Stimulated activated CD8-positive, alpha-beta memory T cell treated with anti-CD3 and anti-CD28 coated beads, Interleukin-4, amount 100 ng/mL, for 24 hours (primary cell): Measurements from ENCODE around the gene PCSK7.
"Not testable (repeated sequence)": the region's sequence is repeated elsewhere in the genome, so short reads cannot be mapped to it uniquely, and the experiment has no call there.

Experiments used
- DNase-seq: peaks from one replicate; pipeline ENCODE4 v3.0.0-alpha.2; 2020; ENCODE audit warnings: low read depth

The PCSK7 gene, protein sequence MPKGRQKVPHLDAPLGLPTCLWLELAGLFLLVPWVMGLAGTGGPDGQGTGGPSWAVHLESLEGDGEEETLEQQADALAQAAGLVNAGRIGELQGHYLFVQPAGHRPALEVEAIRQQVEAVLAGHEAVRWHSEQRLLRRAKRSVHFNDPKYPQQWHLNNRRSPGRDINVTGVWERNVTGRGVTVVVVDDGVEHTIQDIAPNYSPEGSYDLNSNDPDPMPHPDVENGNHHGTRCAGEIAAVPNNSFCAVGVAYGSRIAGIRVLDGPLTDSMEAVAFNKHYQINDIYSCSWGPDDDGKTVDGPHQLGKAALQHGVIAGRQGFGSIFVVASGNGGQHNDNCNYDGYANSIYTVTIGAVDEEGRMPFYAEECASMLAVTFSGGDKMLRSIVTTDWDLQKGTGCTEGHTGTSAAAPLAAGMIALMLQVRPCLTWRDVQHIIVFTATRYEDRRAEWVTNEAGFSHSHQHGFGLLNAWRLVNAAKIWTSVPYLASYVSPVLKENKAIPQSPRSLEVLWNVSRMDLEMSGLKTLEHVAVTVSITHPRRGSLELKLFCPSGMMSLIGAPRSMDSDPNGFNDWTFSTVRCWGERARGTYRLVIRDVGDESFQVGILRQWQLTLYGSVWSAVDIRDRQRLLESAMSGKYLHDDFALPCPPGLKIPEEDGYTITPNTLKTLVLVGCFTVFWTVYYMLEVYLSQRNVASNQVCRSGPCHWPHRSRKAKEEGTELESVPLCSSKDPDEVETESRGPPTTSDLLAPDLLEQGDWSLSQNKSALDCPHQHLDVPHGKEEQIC

DNA sequence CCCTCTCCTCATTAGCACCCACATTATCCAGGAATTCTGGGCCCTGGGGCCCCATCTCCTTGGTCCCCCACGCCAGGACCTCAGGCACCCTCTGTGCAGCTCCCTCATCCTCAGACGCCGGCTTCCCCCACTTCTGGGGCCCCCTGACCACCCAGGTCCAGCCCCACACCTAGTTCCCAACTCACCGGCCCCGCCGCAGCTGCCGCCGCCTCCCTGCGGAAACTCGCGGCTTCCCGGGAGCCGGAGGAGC lies at the start of gene PCSK7:
Gene PCSK7, minus strand, starts transcription at position 232 of the 250 bp plus-strand sequence. CDS start 2,229 bp downstream, outside the sequence.
- no peak for DNase-seq

DNA sequence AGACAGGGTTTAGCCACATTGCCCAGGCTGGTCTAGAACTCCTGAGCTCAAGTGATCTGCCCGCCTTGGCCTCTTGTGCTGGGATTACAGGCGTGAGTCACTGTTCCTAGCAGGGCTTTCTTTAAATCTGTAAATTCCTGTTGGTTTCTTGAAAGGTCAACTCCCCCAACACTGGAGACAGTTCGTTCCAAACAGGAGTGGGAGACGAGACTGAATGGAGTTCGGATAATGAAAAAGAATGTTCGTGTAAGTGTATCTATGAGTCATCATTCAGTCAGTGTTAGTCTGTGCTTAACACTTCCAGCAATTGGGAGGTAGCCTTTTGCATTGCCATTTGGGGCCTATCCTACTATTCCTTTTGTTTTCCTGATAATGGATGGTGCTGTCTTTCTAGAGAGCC lies 49.3 kb upstream of the PCSK7 start:
- DNase-seq: no peak

DNA sequence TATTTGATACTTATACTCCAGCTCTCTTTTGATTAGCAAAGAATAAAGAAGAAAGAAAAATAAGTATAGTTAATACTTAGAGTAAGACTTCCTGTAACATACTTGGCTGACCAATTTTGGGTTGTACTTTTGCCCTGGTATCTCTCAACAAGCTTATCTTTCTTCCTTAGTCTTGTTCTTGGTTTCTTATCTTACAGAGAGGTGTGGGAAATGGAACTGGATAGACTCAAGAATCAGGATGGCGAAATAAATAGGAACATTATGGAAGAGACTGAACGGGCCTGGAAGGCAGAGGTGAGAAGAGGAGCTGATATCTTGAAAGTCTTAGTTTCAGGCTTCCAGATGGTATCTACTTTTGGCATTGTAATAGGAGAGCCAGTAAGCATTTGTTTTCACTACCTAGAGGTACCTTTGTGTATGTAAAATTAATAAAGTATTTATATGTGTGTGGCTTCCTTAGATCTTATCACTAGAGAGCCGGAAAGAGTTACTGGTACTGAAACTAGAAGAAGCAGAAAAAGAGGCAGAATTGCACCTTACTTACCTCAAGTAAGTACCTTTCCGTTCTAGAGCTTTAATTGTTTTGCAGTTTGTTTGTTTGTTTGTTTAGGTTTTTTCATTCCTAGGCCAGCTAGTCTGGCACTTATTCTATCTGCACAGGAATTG lies 48.0 kb upstream of the PCSK7 start:
- DNase-seq: no peak

DNA sequence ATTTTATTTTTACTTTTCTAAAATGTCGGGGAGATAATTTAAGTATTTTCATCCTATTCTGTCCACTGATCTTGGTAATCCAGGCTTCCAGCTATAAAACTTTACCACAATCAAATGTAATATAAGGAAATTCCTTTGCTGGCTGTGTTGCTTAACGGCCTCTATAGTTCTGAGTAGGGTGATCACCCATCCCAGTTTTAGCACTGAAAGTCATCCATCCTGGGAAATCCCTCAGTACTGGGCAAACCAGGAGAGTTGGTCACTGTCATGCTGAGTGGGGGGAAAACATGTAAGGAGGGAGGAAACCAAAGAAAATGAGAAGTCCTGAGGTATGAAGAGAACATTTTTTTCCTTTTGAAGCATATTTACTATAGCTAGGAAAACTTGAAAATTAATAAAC lies 46.5 kb upstream of the PCSK7 start:
- no peak for DNase-seq

DNA sequence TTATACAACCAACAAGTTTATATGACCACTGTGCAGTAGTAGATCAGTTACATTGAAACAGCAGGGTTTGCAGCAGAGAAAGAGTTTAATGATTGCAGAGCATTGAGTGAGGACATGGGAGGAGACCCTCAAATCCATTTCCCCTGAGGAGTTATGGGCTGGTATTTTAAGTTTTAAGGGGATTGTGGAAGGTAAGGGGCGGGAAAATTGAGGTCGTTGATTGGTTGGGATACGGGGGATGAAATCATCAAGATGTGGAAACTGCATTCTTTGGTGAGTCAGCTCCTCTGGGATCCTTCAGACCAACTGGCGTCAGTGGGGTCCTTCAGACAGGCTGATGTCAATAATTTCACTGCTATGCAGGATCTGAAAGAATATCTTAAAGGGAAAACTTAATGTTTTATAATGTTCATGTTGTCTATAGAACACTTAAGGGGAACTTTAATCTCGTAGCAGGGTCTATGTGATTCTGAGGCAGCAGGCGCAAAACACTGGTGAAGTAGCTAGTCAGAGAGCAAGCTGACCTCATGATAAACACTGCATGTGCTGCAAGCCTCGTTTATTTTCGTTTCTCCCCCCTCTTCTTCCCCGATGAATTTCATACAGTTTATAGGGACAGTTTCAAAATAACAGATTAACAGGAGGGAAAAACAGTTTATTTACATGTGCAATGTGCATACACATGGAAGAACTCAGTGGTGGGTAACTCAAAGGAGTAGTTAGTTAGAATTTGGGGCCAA lies 41.8 kb upstream of the PCSK7 start:
- no peak for DNase-seq

DNA sequence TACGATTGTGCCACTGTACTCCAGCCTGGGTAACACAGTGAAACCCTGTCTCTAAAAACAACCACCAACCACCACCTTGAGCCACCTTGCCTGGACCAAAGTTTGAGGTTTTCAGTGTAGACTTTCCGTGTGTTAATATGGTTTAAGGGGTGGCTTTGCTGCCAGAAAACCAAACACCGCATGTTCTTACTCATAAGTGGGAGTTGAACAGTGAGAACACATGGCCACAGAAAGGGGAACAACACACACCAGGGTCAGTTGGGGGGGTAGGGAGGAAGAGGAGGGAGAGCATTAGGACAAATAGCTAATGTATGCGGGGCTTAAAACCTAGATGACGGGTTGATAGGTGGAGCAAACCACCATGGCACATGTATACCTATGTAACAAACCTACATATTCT lies 40.3 kb upstream of the PCSK7 start:
- not testable (repeated sequence) for DNase-seq

DNA sequence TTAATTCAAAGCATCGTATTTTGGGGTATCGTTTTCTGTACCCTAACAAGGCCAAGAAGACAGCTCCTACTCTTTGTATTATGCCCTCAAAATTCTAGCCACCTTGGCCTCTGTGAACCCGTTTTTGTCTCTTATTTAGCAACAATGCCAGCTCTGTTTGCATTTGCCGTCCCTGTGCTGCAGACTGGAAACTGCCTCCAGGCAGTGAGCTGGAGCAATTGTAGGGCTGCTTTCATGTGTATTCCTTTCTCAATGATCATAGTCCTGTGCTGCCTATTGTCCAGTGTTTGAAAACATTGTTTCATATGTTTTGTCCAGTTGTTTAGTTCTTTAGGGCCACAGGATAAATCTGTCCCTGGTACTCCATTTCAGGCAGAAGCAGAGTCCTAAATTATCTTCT lies 39.3 kb upstream of the PCSK7 start:
- no peak for DNase-seq

DNA sequence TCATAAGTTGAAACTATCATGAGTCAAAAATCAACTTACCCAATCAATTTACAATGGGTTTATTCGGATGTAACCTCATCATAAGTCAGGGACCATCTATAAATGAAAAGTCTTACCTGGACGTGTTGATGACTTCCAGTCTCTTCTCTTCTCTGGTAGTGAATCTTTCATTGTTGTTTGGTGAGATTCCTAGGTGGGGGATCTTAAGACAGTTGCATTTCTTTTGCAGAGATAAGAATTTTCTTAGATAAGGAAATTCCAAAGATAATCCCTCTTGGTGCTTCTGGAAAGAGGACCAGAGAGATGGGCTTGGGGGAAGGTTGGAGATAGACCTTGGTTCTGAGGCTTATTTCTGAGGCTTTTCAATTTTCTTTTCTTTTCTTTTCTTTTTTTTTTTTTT lies 38.0 kb upstream of the PCSK7 start:
- DNase-seq: no peak

DNA sequence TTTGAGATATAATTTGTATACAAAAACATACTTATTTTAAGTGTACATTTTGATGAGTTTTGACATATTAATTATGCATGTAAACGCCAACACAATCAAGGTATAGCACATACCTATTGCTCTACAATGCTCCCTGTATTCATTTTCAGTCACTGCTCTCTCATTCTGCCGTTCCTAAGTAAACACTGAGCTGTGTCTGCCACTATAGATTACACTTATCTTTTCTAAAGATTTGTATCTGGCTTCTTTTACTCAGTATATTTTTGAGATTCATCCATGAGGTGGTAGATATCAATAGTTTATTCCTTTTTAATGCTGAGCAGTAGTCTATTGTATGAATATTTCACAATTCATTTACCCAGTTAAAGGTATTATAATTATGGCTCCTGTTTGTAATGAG lies 33.9 kb upstream of the PCSK7 start:
- DNase-seq: no peak

DNA sequence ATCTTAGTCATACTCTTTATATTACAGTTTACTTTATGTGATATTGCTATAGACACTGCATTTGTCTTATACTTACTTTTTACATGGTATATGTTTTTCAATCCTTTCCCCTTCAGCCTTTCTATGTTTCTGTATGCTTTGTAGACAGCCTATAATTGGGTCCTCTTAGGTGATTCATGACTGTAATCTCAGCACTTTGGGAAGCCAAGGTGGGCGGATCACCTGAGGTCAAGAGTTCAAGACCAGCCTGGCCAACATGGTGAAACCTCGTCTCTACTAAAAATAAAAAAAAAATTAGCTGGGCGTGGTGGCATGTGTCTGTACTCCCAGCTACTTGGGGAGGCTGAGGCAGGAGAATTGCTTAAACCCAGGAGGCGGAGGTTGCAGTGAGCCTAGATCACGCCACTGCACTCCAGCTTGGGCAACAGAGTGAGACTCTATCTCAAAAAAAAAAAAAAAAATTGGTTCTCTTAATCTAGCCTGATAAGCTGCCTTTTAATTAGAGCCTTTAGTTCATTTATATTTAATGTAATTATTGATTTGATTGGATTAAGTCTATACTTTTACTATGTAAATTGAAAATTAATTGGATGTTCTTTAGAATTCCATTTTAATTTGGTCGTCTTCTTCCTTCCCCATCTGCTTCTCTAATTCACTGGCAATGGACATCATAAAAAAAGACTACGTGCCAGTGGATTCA lies 32.9 kb upstream of the PCSK7 start:
- DNase-seq: not testable (repeated sequence)

DNA sequence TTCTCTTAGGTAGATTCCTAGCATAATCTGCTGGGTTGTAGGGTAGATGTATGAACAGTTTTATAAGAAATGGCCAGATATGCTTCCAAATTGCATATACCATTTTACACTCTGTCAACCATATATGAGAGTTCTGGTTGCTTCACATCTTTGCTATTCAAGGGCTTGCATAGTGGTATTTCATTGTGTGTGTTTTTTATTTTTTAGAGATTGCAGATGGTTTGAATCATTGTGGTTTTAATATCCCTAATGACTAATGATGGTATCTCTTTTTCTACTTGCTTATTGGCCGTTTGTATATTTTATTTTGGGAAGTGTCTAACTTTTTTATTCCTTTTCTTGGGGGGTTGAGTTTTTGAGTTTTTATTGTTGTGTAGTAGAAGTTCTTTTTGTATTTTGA lies 27.5 kb upstream of the PCSK7 start:
- DNase-seq: no peak

DNA sequence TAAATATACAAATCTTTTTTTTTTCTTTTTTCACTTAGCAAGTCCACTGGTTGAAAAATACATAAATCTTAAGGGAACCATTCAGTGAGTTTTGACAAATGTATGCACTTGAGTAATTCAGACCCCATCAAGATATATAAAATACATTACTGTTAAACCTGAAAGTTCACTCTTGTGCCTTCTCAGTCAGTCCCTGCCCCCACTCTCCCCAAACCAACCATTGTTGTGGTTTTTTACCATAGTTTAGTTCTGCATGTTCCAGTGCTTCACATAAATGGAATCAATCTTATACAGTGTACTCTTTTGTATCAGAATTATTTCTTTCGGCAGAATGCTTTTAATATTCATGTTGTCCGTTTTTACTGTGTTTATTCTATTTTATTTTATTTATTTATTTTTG lies 26.7 kb upstream of the PCSK7 start:
- no peak for DNase-seq

DNA sequence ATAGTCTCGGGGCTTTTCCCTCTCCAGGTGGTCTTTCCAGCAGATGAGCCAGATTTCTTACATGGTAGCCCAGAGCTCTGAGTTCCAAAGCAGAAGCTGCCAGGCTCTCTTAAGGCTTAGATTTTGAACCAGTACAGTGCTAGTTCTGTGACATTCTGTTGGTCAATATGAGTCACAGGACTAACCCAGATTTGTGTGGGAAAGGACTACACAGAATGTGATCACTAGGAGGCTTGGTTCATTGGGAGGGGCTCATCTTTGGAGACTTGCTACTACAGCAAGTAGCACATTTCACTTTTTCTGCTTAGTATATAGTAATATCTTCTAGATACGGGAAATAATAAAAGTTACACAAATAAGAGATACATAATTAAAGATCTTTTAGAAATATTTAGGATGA lies 24.7 kb upstream of the PCSK7 start:
- no peak for DNase-seq

DNA sequence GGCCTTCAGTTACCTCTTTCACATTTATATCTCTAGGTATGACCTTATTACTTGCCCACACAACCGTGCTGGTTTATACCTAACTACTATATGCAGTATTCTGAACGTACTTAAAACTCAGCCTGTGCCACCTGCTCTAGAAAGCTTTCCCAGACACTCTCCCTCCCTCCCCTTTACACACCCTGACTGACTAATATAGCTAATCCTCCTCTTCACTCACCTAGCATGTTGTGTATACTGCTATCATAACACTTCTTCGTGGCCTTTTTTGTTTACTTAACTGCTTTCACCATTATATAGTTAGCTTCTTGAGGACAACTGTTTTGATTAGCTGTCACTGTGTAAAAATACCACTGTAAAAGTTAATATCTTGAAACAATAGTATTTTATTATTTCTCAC lies 24.1 kb upstream of the PCSK7 start:
- no peak for DNase-seq

DNA sequence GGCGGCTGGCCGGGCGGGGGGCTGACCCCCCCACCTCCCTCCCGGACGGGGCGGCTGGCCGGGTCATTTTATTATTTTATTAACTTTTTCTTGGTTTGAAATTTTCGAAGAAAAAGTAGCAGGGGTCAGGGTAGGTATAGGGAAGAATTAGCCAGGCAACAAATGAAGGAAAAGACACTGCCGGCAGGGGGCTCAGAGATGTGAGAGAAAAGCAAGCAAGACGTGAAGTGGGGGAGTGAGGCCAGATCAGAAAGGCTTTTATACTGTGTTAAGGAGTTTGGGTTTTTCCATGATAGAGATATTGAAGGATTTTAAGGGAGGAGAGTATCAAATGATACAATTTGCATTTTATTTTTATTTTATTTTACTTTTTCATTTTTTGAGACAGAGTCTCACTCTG lies 19.6 kb upstream of the PCSK7 start:
- DNase-seq: no peak

DNA sequence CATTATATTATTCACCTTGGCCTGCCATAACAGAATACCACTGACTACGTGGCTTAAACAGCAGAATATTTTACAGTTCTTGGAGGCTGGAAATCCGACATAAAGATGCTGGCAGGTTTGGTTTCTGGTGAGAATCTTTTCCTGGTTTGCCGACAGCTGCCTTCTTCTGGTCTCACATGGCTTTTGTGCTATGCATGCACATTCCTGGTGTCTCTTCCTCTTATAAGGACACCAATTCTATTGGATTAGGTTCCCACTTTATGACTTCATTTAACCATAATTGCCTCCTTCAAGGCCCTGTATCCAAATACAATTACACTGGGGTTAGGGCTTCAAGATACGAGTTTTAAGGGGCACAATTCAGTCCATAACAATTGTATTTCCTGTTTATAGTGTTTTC lies 17.7 kb upstream of the PCSK7 start:
- DNase-seq: no peak

DNA sequence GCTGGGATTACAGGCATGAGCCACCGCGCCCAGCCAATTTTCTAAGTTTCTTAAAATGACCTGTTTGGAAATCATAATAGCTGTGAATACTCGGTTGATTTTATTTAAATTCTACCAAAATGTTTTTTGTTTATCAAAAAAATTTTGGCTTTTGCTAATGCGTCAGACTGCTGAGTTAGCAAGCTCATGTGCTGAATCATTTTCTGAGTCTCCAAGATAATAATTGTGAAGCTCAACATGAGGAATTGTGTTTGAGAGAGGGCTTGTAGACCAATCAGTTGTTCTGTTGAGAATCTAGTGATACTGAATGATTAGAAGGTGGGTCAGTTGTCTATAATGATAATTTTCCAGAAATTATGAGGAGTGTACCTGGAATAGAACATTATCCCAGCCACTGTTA lies 16.5 kb upstream of the PCSK7 start:
- DNase-seq: no peak

DNA sequence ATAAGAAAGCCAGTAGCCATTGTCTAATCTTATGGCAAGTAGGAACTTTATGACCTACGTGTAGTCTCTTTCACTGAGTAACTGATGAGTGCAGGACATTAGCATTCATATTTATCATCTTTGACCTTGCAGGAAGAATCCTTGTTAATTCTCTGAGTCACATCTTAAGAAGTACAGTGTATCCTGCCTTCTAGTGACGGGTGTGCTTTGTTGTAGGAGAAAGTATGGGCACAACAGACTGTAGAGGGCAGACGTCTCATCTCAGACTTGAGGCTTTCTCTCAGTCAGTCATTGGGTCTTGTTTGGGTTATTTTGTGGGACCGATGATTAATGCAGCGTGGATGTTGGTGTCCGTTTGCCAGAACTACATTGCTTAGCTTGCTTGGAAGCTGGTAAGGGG lies 7.4 kb upstream of the PCSK7 start:
- no peak for DNase-seq

DNA sequence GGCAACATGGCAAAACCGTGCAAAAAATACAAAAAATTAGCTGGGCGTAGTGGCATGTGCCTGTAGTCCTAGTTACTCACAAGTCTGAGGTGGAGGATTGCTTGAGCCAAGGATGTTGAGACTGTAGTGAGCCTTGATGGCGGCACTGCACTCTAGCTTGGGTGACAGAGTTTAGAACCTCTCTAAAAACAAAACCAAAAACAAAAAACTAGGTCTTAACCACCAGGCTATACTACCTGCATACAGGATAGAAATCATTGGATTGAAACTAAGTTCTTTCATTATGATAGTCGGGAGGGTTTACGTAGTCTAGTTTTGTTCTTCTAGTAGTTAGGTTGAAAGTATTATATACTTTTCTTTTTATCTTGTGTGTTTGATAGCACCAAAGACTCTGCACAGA lies 6.3 kb upstream of the PCSK7 start:
- no peak for DNase-seq

DNA sequence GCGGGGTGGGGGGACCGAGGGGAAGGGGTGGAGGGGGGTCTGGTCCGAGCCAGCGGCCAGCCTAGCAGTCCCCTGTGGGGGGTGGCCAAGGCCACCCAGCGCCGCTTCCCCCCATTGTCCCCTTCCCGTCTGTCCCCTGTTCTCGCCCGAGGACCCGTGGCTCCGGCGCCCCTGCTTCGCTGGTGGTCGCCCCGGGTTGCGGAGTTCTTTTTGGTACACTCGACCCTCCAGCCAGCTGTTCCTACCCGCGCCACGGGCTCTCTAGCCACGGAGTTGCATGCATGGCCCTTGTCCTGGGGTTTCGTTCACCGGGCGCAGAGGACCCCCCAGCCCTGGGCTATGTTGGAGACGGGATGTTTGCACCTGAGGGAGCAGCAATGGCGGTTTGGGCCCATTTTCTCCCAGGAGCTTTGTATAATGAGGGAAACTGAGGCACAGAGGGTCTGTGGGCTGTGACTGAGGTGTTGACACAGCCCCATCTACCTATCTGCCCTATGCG lies 1.1 kb upstream of the PCSK7 start:
- no peak for DNase-seq

DNA sequence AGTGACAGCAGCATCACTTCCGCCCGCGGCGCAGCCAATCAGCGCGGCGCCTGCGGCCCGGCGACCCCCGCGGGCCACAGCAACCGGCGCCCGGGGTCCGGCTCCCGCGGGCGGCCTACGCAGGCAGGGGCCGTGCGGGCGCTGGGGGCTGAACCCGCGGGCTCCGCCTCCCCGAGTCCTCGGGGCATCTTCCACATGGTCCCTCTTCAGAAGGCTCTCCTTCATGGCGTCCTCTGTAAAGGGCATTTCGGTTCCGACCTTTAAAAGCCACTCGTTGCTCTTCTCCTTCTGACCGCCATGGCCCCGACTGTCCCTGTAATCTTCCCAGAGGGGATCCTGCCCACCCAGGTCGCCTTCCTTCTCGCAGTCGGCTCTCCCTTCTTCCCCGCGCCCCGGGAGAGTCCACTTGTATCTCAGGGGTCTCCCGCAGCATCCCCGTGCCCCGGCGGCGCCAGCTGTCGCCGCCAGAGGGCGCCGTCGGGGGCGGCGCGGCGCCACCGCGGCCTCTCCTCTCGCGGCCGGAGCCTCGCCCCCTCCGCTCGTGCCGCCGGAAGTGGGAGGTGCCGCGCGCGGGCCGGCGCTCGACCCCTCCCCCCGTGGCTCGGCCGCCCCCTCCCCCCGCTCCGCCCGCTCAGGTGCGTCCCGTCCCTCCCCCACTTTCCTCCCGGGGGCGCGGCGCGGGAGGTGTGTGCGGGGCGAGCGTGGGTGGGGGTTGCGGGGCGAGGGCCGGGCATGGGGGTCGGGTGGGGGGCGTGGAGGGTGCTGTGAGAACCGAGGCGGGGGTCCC lies 412 bp upstream of the PCSK7 start, which contains the start of gene RNF214:
Gene RNF214, plus strand, starts transcription at position 580 of the 787 bp plus-strand sequence. CDS start 1,602 bp downstream, outside the sequence.
- peak; percentile 61 for DNase-seq
